AG04449 (cell line): ENCODE data around the gene PLCB1.

Experiments
- CTCF ChIA-PET: fragments of 350-600 bp; formaldehyde crosslinking; extraction: SDS; loops from one replicate; lab custom pipeline; 2021; ENCODE audit warnings: antibody characterized with exemption; lab: Yijun Ruan, JAX
- POLR2A ChIA-PET: fragments of 400-600, 350-600 bp; formaldehyde crosslinking; extraction: SDS; loops from one replicate; lab custom pipeline; 2020; ENCODE audit warnings: antibody characterized with exemption, inconsistent platforms; lab: Yijun Ruan, JAX
- DNase-seq: peaks from one replicate; pipeline ENCODE4 v3.0.0-alpha.2; 2010; ENCODE audit warnings: low read depth, low spot score
- H3K4me3 ChIP-seq: 2 replicates; pipeline ENCODE4 v1.5.1; 2011; ENCODE audit warnings: low read depth, mild to moderate bottlenecking, control low read depth, low read length
- CTCF ChIP-seq: IDR thresholded peaks from one replicate; pipeline ENCODE4 v1.5.1; 2011; ENCODE audit warnings: mild to moderate bottlenecking, moderate library complexity, low read length, control low read depth, inconsistent platforms; ENCODE audit not compliant: insufficient read depth; ENCODE audit errors: missing control alignments

PLCB1 gene

GRCh38 chr20:8166730-8167129 lies 34.7 kb downstream of the PLCB1 start:
- ChIA-PET POLR2A (no interaction called here), CTCF (no interaction called here)
- no peak for TF ChIP-seq CTCF

GRCh38 chr20:8168785-8169288 lies 36.8 kb downstream of the PLCB1 start:
- POLR2A ChIA-PET = no interaction called here
- no peak overlapping the region for H3K4me3 ChIP-seq
- CTCF ChIA-PET = no interaction called here
- DNase-seq = no peak
- no peak for TF ChIP-seq CTCF

More at GRCh38 chr20:8166730-8167129, 34.7 kb downstream of the PLCB1 start:
- H3K4me3 ChIP-seq = no peak overlapping the region
- DNase-seq = no peak

GRCh38 chr20:8170921-8171320 lies 38.9 kb downstream of the PLCB1 start:
- ChIA-PET POLR2A (no interaction called here), CTCF (interaction anchor here (1.5 kb wide), 1 partner anchor 550 kb away, joined by 3 read pairs; no protein-coding TSS in a partner anchor)
- no peak for DNase-seq
- no peak overlapping the region for H3K4me3 ChIP-seq
- TF ChIP-seq CTCF = no peak

- H3K4me3 ChIP-seq = no peak overlapping the region
- no peak for DNase-seq
- POLR2A ChIA-PET = no interaction called here
- CTCF ChIA-PET = interaction anchor here (1.5 kb wide), 1 partner anchor 549 kb away, joined by 3 read pairs; no protein-coding TSS in a partner anchor
- TF ChIP-seq CTCF = no peak
Measured at GRCh38 chr20:8172191-8172590, 40.1 kb downstream of the PLCB1 start.

- ChIA-PET CTCF (no interaction called here), POLR2A (no interaction called here)
- no peak overlapping the region for H3K4me3 ChIP-seq
- no peak for TF ChIP-seq CTCF
- no peak for DNase-seq
Measured at GRCh38 chr20:8175741-8176675, 43.9 kb downstream of the PLCB1 start.

- ChIA-PET CTCF (interaction anchor here (1.4 kb wide), 2 partner anchors 10 to 538 kb away, joined by 3 to 4 read pairs; no protein-coding TSS in a partner anchor), POLR2A (no interaction called here)
- no peak for TF ChIP-seq CTCF
- no peak overlapping the region for H3K4me3 ChIP-seq
- DNase-seq = no peak
Measured at GRCh38 chr20:8183526-8183925, 51.5 kb downstream of the PLCB1 start.
